Activated CD4-positive, alpha-beta T cell treated with anti-CD3 and anti-CD28 coated beads, Interleukin-2, Interleukin-4, amounts not matched to agents 100 ng/mL and 50 ng/mL, durations not matched to agents 16 hours and 8 hours (primary cell): Measurements from ENCODE around the gene LRRC37A2.
"Not testable (repeated sequence)": the region's sequence is repeated elsewhere in the genome, so short reads cannot be mapped to it uniquely, and the experiment has no call there.

ENCODE experiments used
- DNase-seq: peaks from one replicate; pipeline ENCODE4 v3.0.0-alpha.2; 2020; ENCODE audit warnings: low spot score

LRRC37A2 gene

DNA sequence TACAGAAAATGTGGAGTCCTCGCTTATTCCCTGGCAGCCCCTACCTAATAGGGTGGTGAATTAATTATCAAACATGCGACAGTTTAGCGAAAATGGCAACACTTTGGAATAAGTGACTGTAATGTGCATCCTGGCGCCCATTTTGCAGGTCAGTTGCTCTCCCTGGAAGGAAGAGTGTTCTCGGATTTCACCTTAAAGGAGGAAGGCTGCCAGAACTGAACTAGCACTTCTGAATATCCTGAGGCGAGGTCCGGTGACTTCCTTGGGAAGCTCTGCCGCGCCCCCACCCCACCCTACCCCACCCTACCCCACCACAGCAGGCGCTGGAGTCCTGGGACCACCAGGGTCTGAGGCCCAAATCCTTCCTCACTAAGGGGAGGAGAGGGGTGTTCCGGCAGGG, at the start of gene LRRC37A2:
LRRC37A2 (plus strand) TSS at position 301 of the 400 bp plus-strand sequence. CDS start 245 bp downstream, outside the sequence.
- not testable (repeated sequence) for DNase-seq

DNA sequence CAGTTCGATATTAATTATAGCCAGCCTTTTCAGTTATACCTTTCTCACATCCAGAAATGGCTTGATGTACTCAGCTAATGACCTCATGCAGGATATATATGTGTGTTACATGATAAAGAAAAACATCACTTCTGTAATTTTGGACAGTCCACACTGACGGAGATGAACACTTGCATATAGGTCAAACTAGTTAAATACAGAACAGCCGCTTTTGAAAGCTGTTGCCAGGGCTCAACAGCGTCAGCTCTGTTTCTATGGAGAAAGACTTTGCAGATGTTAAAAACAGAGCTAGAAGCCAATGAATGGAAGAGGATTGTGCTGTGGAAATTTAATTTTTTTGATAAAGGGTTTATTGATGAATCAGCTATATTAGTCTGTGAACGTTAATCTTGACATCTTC, 44.6 kb upstream of the LRRC37A2 start:
- DNase-seq: not testable (repeated sequence)

DNA sequence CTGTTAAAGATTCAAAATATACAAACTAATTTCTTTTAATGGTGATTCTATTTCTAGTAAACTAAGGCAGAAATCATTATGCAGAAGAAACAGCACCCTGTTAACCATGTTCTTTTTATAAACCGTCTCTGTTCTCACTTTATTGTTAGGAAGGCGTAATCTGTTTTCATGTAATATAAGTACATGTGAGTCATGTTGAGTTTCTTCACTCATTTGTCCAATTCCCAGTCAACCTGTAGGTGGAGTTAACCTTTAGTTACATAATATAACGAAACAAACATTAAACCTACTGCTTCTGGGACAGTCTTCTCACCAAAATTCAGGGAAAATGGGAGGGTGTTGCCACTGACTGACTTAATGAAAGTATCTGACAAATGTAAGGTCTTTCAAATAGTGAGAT, 37.8 kb upstream of the LRRC37A2 start:
- DNase-seq: not testable (repeated sequence)

DNA sequence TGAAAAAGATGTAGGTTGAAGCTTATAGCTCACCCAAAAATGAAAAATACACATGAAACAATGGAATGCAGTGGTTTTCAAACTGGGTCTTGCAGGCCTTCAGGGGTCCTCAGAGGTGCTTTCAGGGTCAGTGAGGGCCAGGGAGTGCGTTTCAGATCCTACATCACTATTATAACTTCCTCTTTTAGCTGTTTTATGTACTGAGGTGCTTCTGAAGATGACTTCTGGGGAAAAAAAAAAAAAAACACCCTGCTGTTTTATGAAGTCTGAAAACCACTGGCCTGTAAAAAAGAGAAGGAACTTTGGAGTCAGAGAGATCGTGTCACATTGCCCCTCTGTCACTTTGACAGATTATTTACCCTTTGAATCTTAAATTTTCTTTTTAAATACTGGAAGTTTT, 36.7 kb upstream of the LRRC37A2 start:
- not testable (repeated sequence) for DNase-seq

DNA sequence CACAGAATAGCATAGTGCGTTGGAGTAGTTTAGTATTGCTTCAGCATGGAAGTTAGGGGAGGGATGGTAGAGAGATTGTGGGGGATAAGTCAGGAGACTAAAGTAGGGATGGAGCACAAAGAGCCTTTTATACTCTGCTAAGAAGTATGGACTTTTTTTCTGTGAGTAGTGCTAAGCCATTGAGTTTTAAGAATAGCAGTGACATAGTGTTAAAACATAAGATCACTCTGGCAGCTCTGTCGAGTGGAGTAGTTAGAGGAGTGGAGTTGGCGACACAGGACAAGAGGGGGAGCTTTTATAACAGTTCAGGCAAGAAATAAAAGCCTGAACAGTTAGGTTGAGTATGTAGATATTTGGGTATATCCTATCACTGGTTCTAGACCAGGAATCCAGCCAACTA, 33.4 kb upstream of the LRRC37A2 start:
- not testable (repeated sequence) for DNase-seq

DNA sequence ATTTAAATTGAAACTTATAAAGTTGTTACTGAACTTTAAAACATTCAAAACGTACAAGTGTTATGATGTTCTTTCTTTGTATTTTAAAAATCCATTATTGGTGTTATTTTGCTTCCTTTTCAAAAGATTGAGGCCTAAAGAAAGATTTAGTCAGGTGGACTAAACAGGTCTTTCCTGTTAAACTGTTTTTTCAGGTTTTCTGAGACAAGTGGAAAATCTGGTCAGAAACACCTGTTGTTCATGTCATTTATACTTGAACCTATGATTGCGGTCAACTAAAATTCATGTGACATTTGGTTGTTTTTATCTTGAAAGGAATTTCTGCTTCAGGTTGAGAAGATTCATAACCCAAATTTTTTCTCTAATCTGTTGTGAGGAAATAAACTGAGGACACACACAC, 31.0 kb upstream of the LRRC37A2 start:
- DNase-seq: not testable (repeated sequence)

DNA sequence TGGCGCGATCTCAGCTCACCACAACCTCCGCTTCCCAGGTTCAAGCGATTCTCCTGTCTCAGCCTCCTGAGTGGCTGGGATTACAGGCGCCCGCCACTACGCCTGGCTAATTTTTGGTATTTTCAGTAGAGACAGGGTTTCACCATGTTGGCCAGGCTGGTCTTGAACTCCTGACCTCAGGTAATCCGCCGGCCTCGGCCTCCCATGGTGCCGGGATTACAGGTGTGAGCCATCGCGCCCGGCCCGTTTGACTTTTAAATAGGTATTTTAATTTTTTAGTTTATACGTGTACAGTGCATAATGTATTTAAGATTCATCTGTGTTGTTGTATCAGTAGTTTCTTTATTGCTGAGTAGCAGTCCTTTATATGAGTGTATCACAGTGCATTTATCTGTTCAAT, 20.2 kb upstream of the LRRC37A2 start:
- not testable (repeated sequence) for DNase-seq

DNA sequence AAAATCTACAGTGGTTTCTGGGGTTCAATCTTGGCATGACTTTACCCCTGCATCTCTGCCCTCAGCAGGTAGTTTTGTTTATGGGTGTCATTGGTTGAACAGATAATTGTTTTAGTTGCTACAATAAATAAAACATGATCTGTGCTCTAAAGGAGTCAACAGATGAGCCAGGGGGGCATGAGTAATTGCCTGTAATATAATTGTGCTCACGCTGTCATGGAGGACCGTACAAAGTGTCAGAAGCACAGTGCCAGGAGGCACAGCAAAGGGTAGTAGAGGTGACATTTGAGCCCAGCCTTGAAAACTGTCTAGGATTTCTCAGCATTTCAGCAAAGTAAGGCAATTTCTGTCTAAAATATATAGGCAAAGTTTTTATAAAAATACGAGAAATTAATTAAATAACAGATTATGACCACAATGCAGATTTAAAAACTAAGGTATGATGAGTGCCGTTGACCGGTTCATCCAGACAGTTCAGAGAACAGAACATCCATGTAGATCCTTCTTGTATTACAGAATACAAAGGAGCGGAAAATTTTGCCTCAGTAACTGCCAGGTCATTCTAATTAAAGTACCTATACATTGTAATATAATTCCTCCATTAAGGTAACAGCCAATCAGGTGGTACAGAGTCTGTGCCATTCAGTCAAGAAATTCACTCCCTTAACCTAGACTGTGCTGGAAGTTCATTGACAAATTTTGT, 12.7 kb upstream of the LRRC37A2 start:
- not testable (repeated sequence) for DNase-seq

DNA sequence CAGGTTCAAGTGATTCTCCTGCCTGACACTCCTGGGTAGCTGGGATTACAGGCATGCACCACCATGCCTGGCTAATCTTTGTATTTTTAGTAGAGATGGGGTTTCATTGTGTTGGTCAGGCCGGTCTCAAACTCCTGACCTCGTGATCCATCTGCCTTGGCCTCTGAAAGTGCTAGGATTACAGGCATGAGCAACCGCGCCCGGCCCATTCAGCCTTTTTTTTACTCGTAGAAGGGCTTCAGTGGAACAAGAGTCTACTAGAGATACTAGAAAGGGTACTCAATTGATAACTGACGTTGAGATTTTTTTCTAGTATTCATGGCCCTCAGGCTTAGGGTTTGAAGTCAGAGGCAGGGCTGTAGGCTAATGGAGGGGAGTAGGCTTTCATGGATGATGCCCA, 6.4 kb upstream of the LRRC37A2 start:
- DNase-seq: not testable (repeated sequence)

DNA sequence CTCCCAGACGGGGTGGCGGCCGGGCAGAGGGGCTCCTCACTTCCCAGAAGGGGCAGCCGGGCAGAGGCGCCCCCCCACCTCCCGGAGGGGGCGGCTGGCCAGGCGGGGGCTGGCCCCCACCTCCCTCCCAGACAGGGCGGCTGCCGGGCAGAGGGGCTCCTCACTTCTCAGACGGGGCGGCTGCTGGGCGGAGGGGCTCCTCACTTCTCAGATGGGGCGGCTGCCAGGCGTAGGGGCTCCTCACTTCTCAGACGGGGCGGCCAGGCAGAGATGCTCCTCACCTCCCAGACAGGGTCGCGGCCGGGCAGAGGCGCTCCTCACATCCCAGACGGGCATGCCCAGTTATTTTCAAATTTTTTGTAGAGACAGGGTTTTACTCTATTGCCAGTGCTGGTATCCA, 22.4 kb downstream of the LRRC37A2 start:
- DNase-seq: not testable (repeated sequence)

DNA sequence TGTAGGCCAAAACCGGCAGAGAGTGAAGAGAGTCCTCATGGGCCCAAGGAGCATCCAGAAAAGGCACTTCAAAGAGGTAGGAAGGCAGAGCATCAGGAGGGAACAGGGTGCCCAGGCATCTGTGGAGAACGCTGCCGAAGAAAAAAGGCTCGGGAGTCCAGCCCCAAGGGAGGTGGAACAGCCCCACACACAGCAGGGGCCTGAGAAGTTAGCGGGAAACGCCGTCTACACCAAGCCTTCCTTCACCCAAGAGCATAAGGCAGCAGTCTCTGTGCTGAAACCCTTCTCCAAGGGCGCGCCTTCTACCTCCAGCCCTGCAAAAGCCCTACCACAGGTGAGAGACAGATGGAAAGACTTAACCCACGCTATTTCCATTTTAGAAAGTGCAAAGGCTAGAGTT, 36.3 kb downstream of the LRRC37A2 start:
- DNase-seq: not testable (repeated sequence)

DNA sequence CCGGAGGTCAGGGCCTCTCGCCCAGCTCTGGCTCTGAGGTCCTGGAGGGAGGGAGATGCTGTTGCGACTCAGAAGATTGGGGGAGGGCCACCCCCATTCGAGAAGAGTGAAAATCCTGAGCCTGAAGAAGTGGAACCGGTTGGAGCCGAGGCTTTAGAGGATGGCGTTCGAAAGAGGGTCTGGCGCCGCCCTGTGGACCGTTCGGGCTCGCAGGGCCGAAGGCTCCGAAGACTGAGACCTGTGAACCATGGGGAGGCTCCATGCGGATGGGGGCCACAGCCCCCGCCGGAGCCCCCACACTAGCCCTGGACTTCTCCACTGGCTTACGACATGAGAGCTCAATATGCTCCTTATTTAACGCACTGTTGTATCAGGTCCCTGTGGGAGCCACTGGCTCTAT, 46.9 kb downstream of the LRRC37A2 start:
- DNase-seq: not testable (repeated sequence)

DNA sequence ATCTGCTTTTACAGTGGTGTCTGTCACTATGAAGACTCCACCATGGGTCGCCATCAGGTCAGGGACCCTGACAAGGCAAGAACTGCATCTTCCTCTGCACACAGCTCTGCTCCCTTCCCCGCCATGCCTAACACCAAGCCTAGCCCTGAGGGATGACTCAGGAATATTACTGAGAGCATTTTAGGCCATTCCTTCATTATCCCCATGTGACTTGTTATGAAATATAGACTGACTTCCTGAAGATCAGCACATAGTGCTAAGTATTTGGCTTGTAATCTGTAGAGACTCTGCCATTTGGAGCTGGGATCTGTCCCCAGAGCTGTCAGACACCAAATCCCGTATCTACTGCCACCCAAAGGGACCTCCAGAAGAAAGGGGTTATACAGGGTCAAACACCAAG, 47.8 kb downstream of the LRRC37A2 start:
- DNase-seq: not testable (repeated sequence)

DNA sequence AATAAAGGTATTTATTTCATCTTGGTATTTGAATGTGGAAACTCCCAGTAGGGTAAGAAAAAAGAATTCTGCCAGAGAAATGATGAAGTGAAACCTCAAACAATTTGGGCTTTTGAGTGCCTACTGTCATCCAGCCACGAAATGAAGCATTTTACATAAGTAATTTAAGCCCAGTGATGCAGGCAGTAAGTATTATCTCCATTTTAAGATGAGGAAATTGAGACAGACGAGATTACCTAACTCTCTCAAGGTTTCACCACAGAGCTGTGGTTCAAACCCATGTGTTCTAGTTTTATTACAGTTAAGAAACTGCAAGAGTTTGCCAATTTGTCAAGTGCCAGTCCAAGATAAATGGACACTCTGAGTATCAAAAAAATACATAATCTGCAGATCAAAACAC, 54.0 kb downstream of the LRRC37A2 start:
- DNase-seq: not testable (repeated sequence)

DNA sequence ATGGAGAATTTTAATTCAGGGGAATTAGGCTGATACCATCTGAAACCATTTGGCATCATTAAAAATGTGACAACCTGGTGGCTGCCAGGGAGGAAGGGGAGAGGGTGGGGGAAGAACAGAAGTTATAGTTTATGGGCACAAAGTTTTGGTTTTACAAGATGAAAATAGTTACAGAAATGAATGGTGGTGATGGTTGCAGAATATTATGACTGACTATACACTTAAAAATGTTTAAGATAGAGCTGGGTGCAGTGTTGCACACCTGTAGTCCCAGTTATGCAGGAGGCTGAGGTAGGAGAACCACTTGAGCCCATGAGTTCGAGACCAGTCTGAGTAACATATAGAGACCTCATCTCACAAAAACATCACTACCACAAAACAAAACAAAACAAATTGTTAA, 54.7 kb downstream of the LRRC37A2 start:
- DNase-seq: not testable (repeated sequence)

DNA sequence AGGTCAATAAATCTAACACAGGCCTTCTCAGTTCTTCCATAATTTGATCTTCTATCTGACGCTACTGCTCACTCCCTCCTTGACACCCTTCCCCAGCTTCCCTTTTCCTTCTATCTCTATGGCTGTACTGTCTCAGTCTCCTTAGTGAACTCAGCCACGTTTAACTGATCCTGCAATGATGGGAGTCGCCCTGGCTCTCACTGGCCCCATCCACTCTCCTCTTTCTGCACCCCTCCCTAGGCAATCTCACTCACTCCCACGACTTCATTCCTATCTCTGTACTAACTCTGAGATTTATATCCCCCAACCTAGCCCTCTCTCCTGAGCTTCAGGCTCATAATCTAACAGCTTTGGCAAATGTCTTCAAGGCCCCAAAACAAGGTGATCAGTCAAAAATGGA, 59.5 kb downstream of the LRRC37A2 start:
- not testable (repeated sequence) for DNase-seq

DNA sequence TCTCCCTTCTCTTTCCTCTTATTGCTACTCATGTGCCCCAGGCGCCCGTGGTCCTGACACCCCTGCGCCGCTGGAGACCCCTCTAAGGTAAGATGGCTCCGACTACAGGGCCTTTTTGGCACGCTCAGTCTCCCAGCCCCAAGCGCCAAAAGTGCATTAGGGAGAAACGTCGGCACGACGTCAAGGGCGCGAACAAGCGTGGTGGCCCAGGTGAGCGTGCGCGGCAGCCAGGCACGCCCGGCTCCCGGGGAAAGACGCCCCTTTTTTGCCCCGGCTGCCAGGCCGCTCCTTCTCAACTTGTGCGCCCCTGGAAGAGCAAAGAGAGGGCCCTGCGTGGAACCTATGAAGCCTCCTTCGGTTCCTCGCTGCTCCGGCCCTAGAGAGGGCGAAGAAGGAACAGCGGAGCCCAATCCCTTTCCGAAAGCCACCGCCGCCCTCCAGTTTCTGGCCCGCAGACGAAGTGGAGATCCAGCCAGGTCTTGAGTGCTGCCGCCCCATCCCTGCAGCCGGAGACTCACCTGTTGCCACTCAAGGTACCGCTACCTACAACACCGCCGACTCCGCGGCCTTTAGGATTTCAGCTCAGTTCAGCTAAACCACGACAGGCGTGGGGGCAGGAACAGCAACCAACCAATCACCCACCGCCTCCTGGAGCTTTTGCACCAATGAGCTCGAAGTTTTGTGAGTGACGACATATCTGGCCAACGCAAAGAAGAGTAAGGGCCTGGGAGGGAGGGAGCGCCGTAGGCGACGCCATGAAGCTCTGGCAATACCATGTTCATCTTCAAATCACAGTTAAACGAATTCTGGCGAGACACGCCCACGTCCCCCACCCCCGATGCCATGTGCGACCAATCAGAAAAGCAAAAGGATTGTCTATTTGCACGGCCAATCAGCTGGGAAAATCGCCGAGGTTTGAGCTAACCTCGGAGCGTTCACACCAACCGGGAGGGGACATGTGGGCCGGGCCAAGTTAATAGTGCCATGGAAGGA, 67.1 kb downstream of the LRRC37A2 start, which contains the start of gene ARL17A:
ARL17A (minus strand) TSS at position 609 of the 993 bp plus-strand sequence. CDS start 3,369 bp downstream, outside the sequence.
- peak; percentile 83 for DNase-seq

DNA sequence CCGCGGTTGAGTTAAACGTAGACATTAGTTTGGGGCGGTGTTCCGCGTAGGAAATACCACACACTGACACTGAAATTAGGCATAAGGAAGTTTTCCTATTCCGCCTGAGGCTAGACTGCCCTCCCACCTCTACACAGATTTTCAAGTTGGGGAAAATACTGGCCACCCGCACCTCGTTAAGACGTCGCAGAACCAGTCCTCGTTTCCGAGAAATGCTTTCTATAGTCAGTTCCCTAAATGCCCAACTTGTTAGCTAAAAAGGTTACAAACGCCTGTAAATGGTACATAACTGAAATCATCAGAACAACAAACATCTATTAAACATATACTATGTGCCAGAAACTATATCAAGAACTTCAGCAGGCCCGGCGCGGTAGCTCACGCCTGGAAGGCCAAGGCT, 67.8 kb downstream of the LRRC37A2 start:
- DNase-seq: not testable (repeated sequence)

DNA sequence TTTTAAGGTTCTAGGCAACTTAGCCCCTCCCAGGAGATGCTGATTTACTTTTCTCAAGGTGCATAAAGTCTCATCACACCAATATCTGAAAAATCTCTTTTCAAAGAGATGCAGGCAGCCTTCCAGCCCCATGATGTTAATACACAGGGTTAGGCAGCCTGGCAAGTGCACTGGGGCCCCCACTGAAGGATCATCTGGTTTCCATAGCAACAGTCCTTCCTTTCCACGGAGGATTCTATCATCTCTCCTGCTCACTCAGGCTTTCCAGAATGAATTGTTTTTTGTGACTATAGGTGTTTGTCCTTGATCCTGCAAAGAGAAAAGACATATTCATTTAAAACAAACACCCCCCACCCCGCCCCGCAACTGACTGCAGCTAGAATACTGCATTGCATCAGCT, 73.2 kb downstream of the LRRC37A2 start:
- not testable (repeated sequence) for DNase-seq

DNA sequence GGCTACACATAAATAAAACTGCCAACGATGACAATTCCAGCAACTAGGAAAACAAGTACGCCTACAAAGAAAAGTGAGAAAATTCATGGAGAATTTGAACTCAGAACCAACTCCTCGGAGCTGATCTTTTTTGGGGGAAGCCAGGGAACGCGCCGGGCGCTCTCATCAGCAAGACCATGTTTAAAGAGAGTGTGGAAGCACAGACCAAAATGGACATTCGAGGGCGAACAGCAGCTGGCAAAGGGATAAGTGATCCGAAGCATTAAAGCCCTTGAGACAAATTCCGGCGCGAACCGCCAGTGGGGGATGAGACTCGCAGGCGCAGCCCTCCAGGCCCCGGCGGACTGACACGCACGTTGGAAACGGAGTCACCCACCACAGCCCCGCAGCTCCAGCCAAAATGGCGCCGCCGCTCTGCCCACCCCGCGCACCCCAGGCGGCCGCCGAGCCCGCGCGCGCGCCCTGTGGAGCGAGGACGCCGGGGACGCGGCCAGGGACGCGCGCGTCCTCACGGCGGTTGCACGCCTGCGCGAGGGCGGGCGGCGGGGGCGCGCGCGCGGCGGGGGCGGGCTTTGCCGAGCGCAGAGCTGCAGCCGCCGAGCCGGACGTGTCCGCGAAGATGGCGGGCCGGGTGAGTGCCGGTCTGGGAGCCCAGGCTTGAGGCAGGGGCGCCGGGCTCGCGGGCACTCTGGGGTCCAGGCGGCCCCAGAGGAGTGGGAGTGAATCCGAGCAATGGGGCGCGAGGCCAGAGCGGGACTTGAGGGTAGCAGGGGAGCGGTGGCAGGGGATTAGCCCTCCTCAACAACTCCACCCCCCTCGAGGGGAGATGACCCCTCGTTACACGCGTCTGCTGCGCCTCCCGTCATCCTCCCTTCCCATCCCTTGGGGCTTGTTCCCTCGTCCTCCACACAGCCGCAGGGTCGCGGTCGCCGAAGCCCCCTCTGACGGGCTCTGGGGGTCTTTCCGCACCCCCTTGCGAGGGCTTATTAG, 78.2 kb downstream of the LRRC37A2 start, which contains the start of gene NSF:
NSF (plus strand) TSS at position 513 of the 990 bp plus-strand sequence; CDS start at position 620, 107 bp downstream.
- DNase-seq: not testable (repeated sequence)

DNA sequence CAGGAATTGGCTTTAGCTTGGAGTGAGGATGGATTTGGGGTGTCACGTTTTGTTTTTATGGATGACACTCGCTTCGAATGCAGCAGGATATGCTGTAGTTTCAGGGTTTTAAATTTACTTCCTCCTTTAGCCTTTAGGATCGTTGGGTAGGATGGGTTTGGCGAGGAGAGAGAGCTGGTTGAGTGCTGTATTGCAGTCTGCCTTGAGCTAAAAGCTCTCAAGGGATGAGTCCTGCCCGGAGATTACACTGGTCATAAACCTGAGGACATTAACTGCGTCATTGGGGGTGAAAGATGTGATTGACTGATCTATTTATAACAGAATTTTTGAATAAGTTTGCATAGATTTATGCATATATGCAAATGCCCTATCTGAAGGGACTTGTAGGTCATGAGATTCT, 79.1 kb downstream of the LRRC37A2 start:
- DNase-seq: not testable (repeated sequence)
